ENCODE data around the gene BUB1B. TPM values are rescaled to one million over a fixed set of nuclear protein-coding genes. Genes with fewer than 3 reads are reported as not detected.

Gene BUB1B
- total and polyA plus RNA-seq, 7 donors: 0.33 to 9.6 (median 1.8) TPM

DNA sequence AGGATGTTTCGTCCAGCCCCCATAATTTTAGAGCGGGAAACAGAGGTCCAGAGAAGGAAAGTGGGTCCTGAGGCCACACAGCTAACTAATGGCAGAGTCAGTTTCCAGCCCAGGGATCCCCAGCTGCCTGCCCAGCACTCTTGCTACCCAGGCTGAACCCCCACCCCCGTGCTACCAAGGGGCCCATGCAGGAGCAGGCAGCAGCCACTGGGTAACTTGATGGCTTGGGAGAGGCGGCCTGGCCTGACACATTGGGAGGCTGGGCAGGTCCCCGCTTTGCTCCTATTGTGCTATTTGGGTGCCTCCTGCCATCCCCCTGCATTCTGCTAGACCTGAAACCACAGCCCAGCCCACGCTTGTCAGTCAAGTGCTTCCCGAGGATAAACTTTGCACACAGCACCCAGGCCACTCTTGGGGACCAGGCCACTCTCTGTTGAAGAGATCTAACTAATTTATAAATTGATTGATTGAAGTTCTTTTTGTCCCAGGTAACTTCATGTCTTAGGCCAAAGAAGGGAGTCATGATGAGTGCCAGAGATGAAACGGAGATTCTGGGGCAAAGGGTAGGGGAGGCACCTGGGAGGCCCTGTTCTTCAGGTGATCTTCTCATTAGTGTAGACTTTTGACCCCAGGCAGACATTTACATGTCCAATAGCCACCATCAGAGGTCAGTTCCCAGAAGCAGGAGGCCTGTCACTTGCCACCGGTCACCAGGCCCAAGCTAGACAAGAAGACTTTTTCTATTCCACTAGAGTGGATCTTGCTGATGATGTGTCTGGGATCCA, 85.0 kb downstream of the BUB1B start:
- Histone ChIP-seq H3K4me1 (no peaks in the 10 kb centered on the region), H3K27ac (no peak overlapping the region), H3K4me3 (no peak overlapping the region), H3K36me3 (no peaks in the 10 kb centered on the region), H3K9me3 (no peaks in the 10 kb centered on the region), H3K27me3 (no peaks in the 10 kb centered on the region)
- peak; percentile 41 for DNase-seq
- WGBS, 2 donors: 88 to 89% methylated on average over 9 of the region's 9 CpGs
- TF ChIP-seq, protein P1, sequence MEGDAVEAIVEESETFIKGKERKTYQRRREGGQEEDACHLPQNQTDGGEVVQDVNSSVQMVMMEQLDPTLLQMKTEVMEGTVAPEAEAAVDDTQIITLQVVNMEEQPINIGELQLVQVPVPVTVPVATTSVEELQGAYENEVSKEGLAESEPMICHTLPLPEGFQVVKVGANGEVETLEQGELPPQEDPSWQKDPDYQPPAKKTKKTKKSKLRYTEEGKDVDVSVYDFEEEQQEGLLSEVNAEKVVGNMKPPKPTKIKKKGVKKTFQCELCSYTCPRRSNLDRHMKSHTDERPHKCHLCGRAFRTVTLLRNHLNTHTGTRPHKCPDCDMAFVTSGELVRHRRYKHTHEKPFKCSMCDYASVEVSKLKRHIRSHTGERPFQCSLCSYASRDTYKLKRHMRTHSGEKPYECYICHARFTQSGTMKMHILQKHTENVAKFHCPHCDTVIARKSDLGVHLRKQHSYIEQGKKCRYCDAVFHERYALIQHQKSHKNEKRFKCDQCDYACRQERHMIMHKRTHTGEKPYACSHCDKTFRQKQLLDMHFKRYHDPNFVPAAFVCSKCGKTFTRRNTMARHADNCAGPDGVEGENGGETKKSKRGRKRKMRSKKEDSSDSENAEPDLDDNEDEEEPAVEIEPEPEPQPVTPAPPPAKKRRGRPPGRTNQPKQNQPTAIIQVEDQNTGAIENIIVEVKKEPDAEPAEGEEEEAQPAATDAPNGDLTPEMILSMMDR (IDR thresholded peaks at IDR 0.05): no peak
- TF ChIP-seq EP300 (IDR thresholded peaks at IDR 0.05): no peak
- no peak for TF ChIP-seq POLR2A (IDR thresholded peaks at IDR 0.05)
- no peak for TF ChIP-seq POLR2AphosphoS5 (IDR thresholded peaks at IDR 0.05)
- intact Hi-C loops (cut with DNase I): no loop called here

GRCh38 chr15:40246496-40247280, 85.8 kb downstream of the BUB1B start:
- TF ChIP-seq EP300 (IDR thresholded peaks at IDR 0.05) (no peak), POLR2A (IDR thresholded peaks at IDR 0.05) (no peak), POLR2AphosphoS5 (IDR thresholded peaks at IDR 0.05) (no peak)
- TF ChIP-seq, protein P1 (IDR thresholded peaks at IDR 0.05): no peak
- Histone ChIP-seq H3K4me1 (no peaks in the 10 kb centered on the region), H3K36me3 (no peaks in the 10 kb centered on the region), H3K27ac (no peak overlapping the region), H3K4me3 (no peak overlapping the region), H3K9me3 (no peaks in the 10 kb centered on the region), H3K27me3 (no peaks in the 10 kb centered on the region)
- peak; percentile 56 for DNase-seq
- WGBS, 2 donors: 94% methylated on average over 8 of the region's 8 CpGs
- intact Hi-C loops (cut with DNase I): no loop called here

DNA sequence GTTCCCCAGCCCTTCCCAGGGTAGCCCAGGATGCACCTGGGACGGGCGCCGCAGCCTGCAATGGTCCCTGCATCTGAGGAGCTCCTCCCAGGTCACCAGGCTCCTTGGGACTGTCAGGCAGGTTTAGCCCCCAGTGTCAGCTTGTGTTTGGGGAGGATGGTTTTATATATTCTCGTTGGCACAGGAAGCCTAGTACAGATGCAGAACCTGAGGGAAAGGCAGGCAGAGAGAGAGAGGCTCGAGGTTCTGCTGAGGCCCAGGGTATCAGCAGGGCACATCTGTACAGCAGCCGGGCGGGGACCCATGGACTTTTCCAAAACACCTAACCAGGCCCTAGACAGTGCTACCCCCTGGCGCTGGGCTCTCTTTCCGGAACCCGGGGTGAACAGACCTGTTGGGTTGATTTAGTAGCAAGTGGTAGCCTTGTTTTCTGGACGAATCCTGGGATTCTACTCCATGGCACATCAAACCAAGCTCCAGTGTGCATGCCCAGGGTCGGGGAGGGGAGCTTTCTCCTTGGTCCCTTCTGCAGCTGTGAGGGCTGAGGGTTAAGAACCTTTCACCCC, 86.6 kb downstream of the BUB1B start:
- H3K27me3 ChIP-seq: peaks cover 0 to 1% (median 0%) of the 10 kb centered on the region in 3 donors
- no peaks in the 10 kb centered on the region for H3K36me3 ChIP-seq
- H3K27ac ChIP-seq: no peak overlapping the region
- WGBS, 2 donors: 87 to 88% methylated on average over 12 of the region's 12 CpGs
- peaks cover 0 to 5% (median 3%) of the 10 kb centered on the region in 4 donors for H3K4me1 ChIP-seq
- H3K4me3 ChIP-seq: no peak overlapping the region
- intact Hi-C loops (cut with DNase I): no loop called here
- peak; percentile 53 for DNase-seq
- H3K9me3 ChIP-seq: no peaks in the 10 kb centered on the region
- no peak for TF ChIP-seq POLR2A (IDR thresholded peaks at IDR 0.05)
- TF ChIP-seq EP300 (IDR thresholded peaks at IDR 0.05): no peak
- no peak for TF ChIP-seq POLR2AphosphoS5 (IDR thresholded peaks at IDR 0.05)
- TF ChIP-seq, protein P1 (IDR thresholded peaks at IDR 0.05): no peak

DNA sequence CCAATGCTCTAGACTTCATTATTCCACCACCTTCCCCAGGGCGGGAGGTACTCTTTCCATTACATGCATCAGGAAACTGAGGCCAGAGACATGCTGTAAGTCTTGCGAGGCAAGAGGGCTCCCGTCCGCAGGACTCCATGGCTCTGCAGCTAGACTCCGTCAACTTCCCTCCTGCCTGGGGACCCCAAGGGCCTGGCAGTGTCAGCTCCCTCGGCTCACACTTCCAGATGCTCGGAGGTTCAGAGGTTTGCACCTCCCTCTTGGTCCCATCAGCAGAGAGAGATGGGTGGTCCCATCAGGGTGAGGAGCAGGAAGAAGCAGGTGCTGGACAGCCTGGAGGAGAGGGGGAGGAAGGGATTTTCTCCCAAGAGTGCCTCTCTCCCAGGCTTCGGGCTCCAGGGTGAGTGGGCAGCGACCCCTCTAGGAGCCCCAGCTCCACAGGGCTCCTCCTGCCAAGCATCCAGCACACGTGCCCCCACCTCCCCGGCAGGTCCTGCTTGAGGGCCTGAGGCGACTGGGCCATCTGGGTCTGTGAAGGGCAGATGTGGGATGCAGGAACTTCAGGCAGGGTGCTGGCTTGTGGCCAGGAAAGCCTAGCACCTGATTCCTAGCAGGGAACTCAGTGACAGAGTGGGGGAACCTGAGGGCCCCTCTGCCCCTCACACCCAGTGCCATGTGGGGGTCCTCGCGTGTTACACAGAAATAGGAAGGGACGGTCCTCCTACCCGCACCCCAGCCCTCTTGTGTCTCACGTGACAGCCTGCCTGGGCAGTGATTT, 87.3 kb downstream of the BUB1B start:
- H3K9me3 ChIP-seq: no peaks in the 10 kb centered on the region
- TF ChIP-seq EP300 (IDR thresholded peaks at IDR 0.05) (no peak), POLR2AphosphoS5 (IDR thresholded peaks at IDR 0.05) (no peak), POLR2A (IDR thresholded peaks at IDR 0.05) (no peak)
- TF ChIP-seq, protein P1 (IDR thresholded peaks at IDR 0.05): no peak
- DNase-seq: peak; percentile 59
- no peaks in the 10 kb centered on the region for H3K36me3 ChIP-seq
- intact Hi-C loops (cut with DNase I): no loop called here
- peaks cover 0 to 12% (median 11%) of the 10 kb centered on the region in 4 donors for H3K4me1 ChIP-seq
- H3K27ac ChIP-seq: no peak overlapping the region
- WGBS, 2 donors: 92 to 94% methylated on average over 17 of the region's 17 CpGs
- peaks cover 0 to 8% (median 0%) of the 10 kb centered on the region in 3 donors for H3K27me3 ChIP-seq
- H3K4me3 ChIP-seq: no peak overlapping the region

Measured in sigmoid colon (tissue), 7 donors.